PC-3 (cell line): Measurements from ENCODE around the gene PPP1R12B. TPM values are rescaled to one million over a fixed set of nuclear protein-coding genes. Genes with fewer than 3 reads are reported as not detected.

Experiments used
- ATAC-seq: fragments of 200-7000 bp; cut with Tn5 transposase; 2 replicates; pipeline ENCODE4 v1.9.1; 2020; ENCODE audit warnings: mild to moderate bottlenecking, moderate library complexity
- BruUV-seq: library from RNA; stranded (reverse); fragments of 400-500 nt; replicated peaks from 2 replicates; lab custom pipeline; 2021; lab: Mats Ljungman, UMichigan
- CTCF ChIA-PET: fragments of 300-600 bp; sonication (Branson Sonifier 250); formaldehyde crosslinking; loops from one replicate; lab custom pipeline; 2022; ENCODE audit warnings: antibody characterized with exemption; lab: Charles Lee
- POLR2A ChIA-PET: fragments of 300-600 bp; sonication (Branson Sonifier 250); formaldehyde crosslinking; loops from one replicate; lab custom pipeline; 2022; ENCODE audit warnings: antibody characterized with exemption; ENCODE audit not compliant: unreplicated experiment; lab: Charles Lee
- DNase-seq: peaks from one replicate; pipeline ENCODE4 v3.0.0-alpha.2; 2015
- H2AFZ ChIP-seq: fragments of 300-600 bp; sonication (generic); 2 replicates; pipeline ENCODE4 v1.6.0; 2016; ENCODE audit warnings: antibody characterized with exemption, low read length
- H3F3A ChIP-seq: fragments of 300-600 bp; sonication (generic); one replicate; pipeline ENCODE4 v1.6.0; 2017; ENCODE audit warnings: antibody characterized with exemption, low read length, control low read depth, mild to moderate bottlenecking; ENCODE audit not compliant: unreplicated experiment
- H3K27ac ChIP-seq: fragments of 300-600 bp; sonication (generic); 2 replicates; pipeline ENCODE4 v1.5.1; 2016; ENCODE audit warnings: mild to moderate bottlenecking, low read length
- H3K27me3 ChIP-seq: fragments of 300-600 bp; sonication (generic); 2 replicates; pipeline ENCODE4 v1.6.1; 2016; ENCODE audit warnings: low read length, mixed read lengths
- H3K36me3 ChIP-seq: fragments of 300-600 bp; sonication (generic); 2 replicates; pipeline ENCODE4 v1.6.1; 2016; ENCODE audit warnings: low read depth, mixed run types, low read length, mixed read lengths
- H3K4me1 ChIP-seq: fragments of 300-600 bp; sonication (generic); 2 replicates; pipeline ENCODE4 v1.5.1; 2016; ENCODE audit warnings: low read length; ENCODE audit not compliant: insufficient read depth
- H3K4me2 ChIP-seq: fragments of 300-600 bp; sonication (generic); 2 replicates; pipeline ENCODE4 v1.6.0; 2016; ENCODE audit warnings: low read length
- H3K4me3 ChIP-seq: fragments of 300-600 bp; sonication (generic); 2 replicates; pipeline ENCODE4 v1.5.1; 2016; ENCODE audit warnings: mild to moderate bottlenecking, low read length, mixed read lengths
- H3K79me2 ChIP-seq: fragments of 300-600 bp; sonication (generic); 2 replicates; pipeline ENCODE4 v1.6.1; 2017; ENCODE audit warnings: low read length, mixed read lengths
- H3K9ac ChIP-seq: fragments of 300-600 bp; sonication (generic); 2 replicates; pipeline ENCODE4 v1.6.0; 2016; ENCODE audit warnings: mild to moderate bottlenecking, low read length
- H3K9me2 ChIP-seq: fragments of 300-600 bp; sonication (generic); replicated peaks from 2 replicates; pipeline ENCODE4 v1.6.1; 2016; ENCODE audit warnings: mixed run types, low read length, mixed read lengths
- H3K9me3 ChIP-seq: fragments of 300-600 bp; sonication (generic); 2 replicates; pipeline ENCODE4 v1.6.1; 2016; ENCODE audit warnings: low read length, mixed read lengths
- H4K20me1 ChIP-seq: fragments of 300-600 bp; sonication (generic); 2 replicates; pipeline ENCODE4 v1.6.1; 2016; ENCODE audit warnings: low read length, mixed read lengths
- EZH2 ChIP-seq: fragments of 300-600 bp; sonication (generic); IDR thresholded peaks from one replicate; pipeline ENCODE4 v1.6.1; 2017; ENCODE audit warnings: antibody characterized with exemption, mild to moderate bottlenecking, low read length; ENCODE audit not compliant: unreplicated experiment
- EZH2phosphoT487 ChIP-seq: fragments of 300-600 bp; sonication (generic); IDR thresholded peaks from 2 replicates; pipeline ENCODE4 v1.6.1; 2018; ENCODE audit warnings: mild to moderate bottlenecking, antibody characterized with exemption, low read length, borderline replicate concordance
- intact Hi-C: fragments of 100-400 bp; cut with micrococcal nuclease; formaldehyde crosslinking; loops from 2 replicates; pipeline ENCODE4 v1.9.0; 2023
- total RNA-seq: library from RNA; depleted of rRNA; stranded (reverse); fragments of >200 nt; gene quantifications from 2 replicates; pipeline ENCODE4 v1.2.3, GENCODE V29; 2014
- TF ChIP-seq, protein P1 (sequence below): fragments of 300-600 bp; sonication (generic); conservative IDR thresholded peaks from 2 replicates; pipeline ENCODE4 v1.5.1; 2017; ENCODE audit warnings: antibody characterized with exemption, low read depth, mild to moderate bottlenecking, low read length

PPP1R12B gene
- total RNA-seq, 1 experiment from 2014 or later = 2.0 TPM

DNA sequence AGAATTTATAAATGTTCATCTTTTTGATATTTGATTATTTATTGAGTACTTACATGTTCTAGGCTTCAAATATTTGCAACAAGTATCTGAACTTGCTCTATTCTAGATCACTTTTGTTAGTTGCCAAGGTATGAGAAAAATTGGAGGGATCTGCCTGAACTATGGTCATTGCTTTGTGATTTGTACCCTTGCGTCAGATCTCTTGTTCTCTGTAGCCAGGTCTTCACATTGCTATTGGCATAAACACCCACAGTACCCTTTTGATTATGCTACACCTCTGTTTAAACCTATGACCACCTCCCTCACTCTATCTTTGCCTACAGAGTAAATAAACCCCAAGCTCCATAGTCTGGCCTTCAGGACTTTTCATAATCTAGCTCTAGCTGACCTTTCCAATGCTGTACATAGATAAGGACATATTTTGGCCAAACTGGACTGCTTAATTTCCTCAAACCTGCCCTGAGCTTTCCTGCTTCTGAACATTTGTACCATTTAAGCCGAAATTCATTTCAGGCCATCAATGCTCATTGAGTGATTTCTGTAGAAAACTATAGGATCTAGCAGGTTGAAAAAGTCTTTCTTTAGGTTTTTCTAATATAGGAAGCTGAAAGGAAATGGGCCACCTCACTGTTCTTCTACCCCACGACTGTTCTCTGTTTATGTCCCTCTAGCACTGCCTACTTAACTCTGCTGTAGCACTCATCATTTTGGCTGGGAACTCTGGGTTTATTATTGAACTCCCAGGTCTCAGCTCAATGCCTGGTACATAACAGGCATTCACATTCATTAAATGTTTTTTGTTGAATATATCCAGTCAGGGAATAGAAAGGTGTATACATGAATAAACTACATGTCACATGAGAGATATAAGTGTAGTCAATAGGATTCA is 84.9 kb downstream of the PPP1R12B start:
- DNase-seq = no peak
- intact Hi-C loops = no loop called here
- no peaks in the 10 kb centered on the region for H3K36me3 ChIP-seq
- H3K9me2 ChIP-seq = no peaks in the 10 kb centered on the region
- H2AFZ ChIP-seq = no peak overlapping the region
- ChIA-PET POLR2A (interaction anchor here (0.7 kb wide), 1 partner anchor 604 kb away, joined by 3 read pairs; no protein-coding TSS in a partner anchor), CTCF (no interaction called here)
- H3F3A ChIP-seq = no peaks in the 10 kb centered on the region
- BruUV-seq = no TSS peak
- no peak overlapping the region for H3K27ac ChIP-seq
- H3K4me3 ChIP-seq = no peak overlapping the region
- H3K9me3 ChIP-seq = no peaks in the 10 kb centered on the region
- no peaks in the 10 kb centered on the region for H3K79me2 ChIP-seq
- ATAC-seq = no peak
- H3K27me3 ChIP-seq = no peaks in the 10 kb centered on the region
- TF ChIP-seq EZH2 (no peak), EZH2phosphoT487 (no peak)
- TF ChIP-seq, protein P1, sequence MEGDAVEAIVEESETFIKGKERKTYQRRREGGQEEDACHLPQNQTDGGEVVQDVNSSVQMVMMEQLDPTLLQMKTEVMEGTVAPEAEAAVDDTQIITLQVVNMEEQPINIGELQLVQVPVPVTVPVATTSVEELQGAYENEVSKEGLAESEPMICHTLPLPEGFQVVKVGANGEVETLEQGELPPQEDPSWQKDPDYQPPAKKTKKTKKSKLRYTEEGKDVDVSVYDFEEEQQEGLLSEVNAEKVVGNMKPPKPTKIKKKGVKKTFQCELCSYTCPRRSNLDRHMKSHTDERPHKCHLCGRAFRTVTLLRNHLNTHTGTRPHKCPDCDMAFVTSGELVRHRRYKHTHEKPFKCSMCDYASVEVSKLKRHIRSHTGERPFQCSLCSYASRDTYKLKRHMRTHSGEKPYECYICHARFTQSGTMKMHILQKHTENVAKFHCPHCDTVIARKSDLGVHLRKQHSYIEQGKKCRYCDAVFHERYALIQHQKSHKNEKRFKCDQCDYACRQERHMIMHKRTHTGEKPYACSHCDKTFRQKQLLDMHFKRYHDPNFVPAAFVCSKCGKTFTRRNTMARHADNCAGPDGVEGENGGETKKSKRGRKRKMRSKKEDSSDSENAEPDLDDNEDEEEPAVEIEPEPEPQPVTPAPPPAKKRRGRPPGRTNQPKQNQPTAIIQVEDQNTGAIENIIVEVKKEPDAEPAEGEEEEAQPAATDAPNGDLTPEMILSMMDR = no peak
- H4K20me1 ChIP-seq = no peaks in the 10 kb centered on the region
- no peaks in the 10 kb centered on the region for H3K4me1 ChIP-seq
- no peak overlapping the region for H3K4me2 ChIP-seq
- no peak overlapping the region for H3K9ac ChIP-seq

DNA sequence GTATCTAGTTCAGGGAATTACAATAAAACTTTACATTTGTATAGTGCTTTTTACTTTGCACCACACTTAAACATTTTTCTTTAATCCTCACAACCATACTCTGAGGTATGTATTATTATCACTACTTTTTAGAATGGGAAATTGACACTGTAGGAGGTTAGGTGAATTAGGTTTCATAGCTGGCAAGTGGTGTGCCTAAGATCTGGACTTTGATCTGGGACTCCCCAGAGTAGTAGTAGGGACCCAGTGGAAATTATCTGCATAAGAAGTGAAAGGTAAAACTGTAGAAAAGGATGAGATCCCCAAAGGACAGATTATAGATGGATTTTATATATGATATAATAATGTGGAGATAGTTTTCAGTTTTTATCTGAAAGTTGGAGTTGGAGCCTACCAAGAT is 85.6 kb downstream of the PPP1R12B start:
- no peak for TF ChIP-seq EZH2phosphoT487
- CTCF ChIA-PET = no interaction called here

DNA sequence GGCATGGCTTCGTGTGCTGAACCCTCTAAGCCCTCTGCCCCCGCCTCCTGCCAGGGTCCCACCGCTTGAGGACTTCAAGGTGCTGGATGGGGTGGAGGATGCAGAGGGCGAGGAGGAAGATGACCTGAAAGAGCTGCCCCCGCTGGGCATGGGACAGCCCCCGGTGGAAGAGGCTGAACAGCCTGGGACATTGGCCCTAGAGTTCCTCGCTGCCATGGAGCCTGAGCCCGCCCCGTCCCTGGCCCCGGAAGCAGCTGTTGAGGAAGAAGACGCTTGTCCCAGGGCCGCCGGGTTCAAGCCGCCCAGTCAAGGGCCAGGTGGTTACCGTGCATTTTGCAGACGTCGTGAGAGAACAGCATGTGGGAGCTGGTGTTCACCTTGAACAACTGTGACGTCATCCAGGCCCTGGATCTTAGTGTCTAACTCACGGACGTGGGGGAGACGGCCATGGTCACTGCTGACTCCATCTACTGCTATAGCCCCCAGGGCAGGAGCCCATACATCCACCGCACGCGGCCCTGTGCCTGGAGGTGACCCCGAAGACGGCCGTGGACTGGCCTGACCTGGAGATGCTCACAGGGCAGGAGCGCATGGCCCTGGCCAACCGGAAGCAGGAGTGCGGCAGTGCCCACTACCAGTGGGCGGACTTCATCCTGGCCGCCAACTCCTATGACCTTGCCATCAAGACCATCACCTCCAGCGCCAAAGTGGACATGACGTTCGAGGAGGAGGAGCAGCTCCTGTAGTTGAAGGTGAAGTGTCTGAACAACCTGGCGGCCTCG is 90.1 kb downstream of the PPP1R12B start:
- ATAC-seq (no peak), DNase-seq (no peak)
- no peaks in the 10 kb centered on the region for H3K9me3 ChIP-seq
- no peaks in the 10 kb centered on the region for H4K20me1 ChIP-seq
- no peaks in the 10 kb centered on the region for H3K4me1 ChIP-seq
- no peaks in the 10 kb centered on the region for H3K79me2 ChIP-seq
- no peak overlapping the region for H2AFZ ChIP-seq
- H3K9ac ChIP-seq = no peak overlapping the region
- no peak overlapping the region for H3K27ac ChIP-seq
- H3K27me3 ChIP-seq = no peaks in the 10 kb centered on the region
- no peak overlapping the region for H3K4me3 ChIP-seq
- TF ChIP-seq EZH2 (no peak), EZH2phosphoT487 (no peak)
- TF ChIP-seq, protein P1 = no peak
- no peaks in the 10 kb centered on the region for H3K36me3 ChIP-seq
- ChIA-PET CTCF (no interaction called here), POLR2A (no interaction called here)
- no peaks in the 10 kb centered on the region for H3F3A ChIP-seq
- H3K4me2 ChIP-seq = no peak overlapping the region
- intact Hi-C loops = no loop called here
- no peaks in the 10 kb centered on the region for H3K9me2 ChIP-seq
- no TSS peak for BruUV-seq

More for the DNA sequence above, 85.6 kb downstream of the PPP1R12B start:
- H3K27ac ChIP-seq = no peak overlapping the region
- no peaks in the 10 kb centered on the region for H4K20me1 ChIP-seq
- H3K9me2 ChIP-seq = no peaks in the 10 kb centered on the region
- no peaks in the 10 kb centered on the region for H3K36me3 ChIP-seq
- no peak for DNase-seq
- H3K4me1 ChIP-seq = no peaks in the 10 kb centered on the region
- H3K4me3 ChIP-seq = no peak overlapping the region
- intact Hi-C loops = no loop called here
- no peaks in the 10 kb centered on the region for H3K79me2 ChIP-seq
- H2AFZ ChIP-seq = no peak overlapping the region
- BruUV-seq = no TSS peak
- no peaks in the 10 kb centered on the region for H3K27me3 ChIP-seq
- POLR2A ChIA-PET = interaction anchor here (0.7 kb wide), 1 partner anchor 604 kb away, joined by 3 read pairs; no protein-coding TSS in a partner anchor
- no peaks in the 10 kb centered on the region for H3F3A ChIP-seq
- no peaks in the 10 kb centered on the region for H3K9me3 ChIP-seq
- ATAC-seq = no peak
- no peak overlapping the region for H3K4me2 ChIP-seq
- no peak overlapping the region for H3K9ac ChIP-seq
